Suprapubic skin (tissue), 4 donors: ENCODE measurements around the gene CABLES2. TPM values are rescaled to one million over a fixed set of nuclear protein-coding genes. Genes with fewer than 3 reads are reported as not detected.

ENCODE experiments used
- DNase-seq, 2 donors: peaks; one replicate each; pipeline ENCODE4 v3.0.0-alpha.2; 2019; ENCODE audit warnings: low spot score in 2 of 2
- H3K27ac ChIP-seq: fragments of 200-600 bp; sonication (generic); one replicate; pipeline ENCODE4 v1.5.1; 2019
- H3K27me3 ChIP-seq: fragments of 200-600 bp; sonication (generic); one replicate; pipeline ENCODE4 v1.5.1; 2019
- H3K36me3 ChIP-seq: fragments of 200-600 bp; sonication (generic); one replicate; pipeline ENCODE4 v1.5.1; 2019
- H3K4me1 ChIP-seq: fragments of 200-600 bp; sonication (generic); one replicate; pipeline ENCODE4 v1.5.1; 2019
- H3K4me3 ChIP-seq: fragments of 200-600 bp; sonication (generic); one replicate; pipeline ENCODE4 v1.5.1; 2019; ENCODE audit warnings: mild to moderate bottlenecking
- H3K9me3 ChIP-seq: fragments of 200-600 bp; sonication (generic); one replicate; pipeline ENCODE4 v1.5.1; 2019
- EP300 ChIP-seq: sonication (generic); formaldehyde crosslinking; IDR thresholded peaks from one replicate; pipeline ENCODE4 v1.6.1; 2017; ENCODE audit warnings: antibody characterized with exemption
- POLR2A ChIP-seq, 2 donors: fragments of 450-650 bp; IDR thresholded peaks; one replicate each; pipeline ENCODE4 v1.6.1; 2017; ENCODE audit warnings: antibody characterized with exemption in 2 of 2, mild to moderate bottlenecking in 2 of 2, moderate library complexity in 2 of 2
- POLR2AphosphoS5 ChIP-seq, 3 donors: sonication (generic); formaldehyde crosslinking; IDR thresholded peaks; one replicate each; pipeline ENCODE4 v1.6.1; 2017; ENCODE audit warnings: antibody characterized with exemption in 3 of 3
- WGBS: methylation state at CpG from one replicate; pipeline ENCODE4 v1.1.5; 2018; 5-methylcytosine and 5-hydroxymethylcytosine counted together
- total RNA-seq, 4 donors: library from RNA; depleted of rRNA; stranded (reverse); fragments of >200 nt; gene quantifications; one replicate each; pipeline ENCODE4 v1.1.0, GENCODE V29; 2016
- TF ChIP-seq, protein P1 (sequence below), 2 donors: fragments of 200-600 bp in 1 of 2; fragments of 450-650 bp in 1 of 2; sonication (generic) in 1 of 2; IDR thresholded peaks; one replicate each; pipeline ENCODE4 v1.5.1; 2016 to 2019; ENCODE audit warnings: antibody characterized with exemption in 2 of 2, mild to moderate bottlenecking in 1 of 2, moderate library complexity in 1 of 2

Gene CABLES2
- total RNA-seq, 4 donors from 2014 or later, result 3.8 to 7.2 (median 4.5) TPM

DNA sequence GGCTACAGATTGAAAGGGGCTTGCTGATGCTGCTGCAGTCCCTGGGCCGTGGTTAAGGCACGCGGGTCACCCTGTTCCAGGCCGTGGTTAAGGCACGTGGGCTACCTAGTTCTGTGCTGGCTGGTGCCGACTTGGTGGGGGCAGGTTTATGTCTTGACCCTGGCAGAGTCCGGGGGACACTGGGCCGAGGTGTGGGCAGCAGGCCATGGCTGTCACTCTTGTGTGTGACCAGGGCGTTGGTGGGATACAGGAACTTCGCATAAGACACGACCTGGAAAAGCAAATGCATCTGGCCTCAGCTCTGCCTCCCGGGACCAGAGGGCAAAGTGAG, 13.8 kb downstream of the CABLES2 start:
- Histone ChIP-seq H3K36me3 (peaks cover 40% of the 10 kb centered on the region), H3K4me1 (peaks cover 2% of the 10 kb centered on the region), H3K4me3 (no peak overlapping the region), H3K9me3 (no peaks in the 10 kb centered on the region), H3K27ac (no peak overlapping the region), H3K27me3 (no peaks in the 10 kb centered on the region)
- TF ChIP-seq, protein P1, sequence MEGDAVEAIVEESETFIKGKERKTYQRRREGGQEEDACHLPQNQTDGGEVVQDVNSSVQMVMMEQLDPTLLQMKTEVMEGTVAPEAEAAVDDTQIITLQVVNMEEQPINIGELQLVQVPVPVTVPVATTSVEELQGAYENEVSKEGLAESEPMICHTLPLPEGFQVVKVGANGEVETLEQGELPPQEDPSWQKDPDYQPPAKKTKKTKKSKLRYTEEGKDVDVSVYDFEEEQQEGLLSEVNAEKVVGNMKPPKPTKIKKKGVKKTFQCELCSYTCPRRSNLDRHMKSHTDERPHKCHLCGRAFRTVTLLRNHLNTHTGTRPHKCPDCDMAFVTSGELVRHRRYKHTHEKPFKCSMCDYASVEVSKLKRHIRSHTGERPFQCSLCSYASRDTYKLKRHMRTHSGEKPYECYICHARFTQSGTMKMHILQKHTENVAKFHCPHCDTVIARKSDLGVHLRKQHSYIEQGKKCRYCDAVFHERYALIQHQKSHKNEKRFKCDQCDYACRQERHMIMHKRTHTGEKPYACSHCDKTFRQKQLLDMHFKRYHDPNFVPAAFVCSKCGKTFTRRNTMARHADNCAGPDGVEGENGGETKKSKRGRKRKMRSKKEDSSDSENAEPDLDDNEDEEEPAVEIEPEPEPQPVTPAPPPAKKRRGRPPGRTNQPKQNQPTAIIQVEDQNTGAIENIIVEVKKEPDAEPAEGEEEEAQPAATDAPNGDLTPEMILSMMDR (IDR thresholded peaks at IDR 0.05), result no peak
- TF ChIP-seq POLR2A (IDR thresholded peaks at IDR 0.05) (no peak), POLR2AphosphoS5 (IDR thresholded peaks at IDR 0.05) (no peak), EP300 (no peak)
- DNase-seq, result no peak
- 87% methylated on average over 8 of the region's 12 CpGs for WGBS

DNA sequence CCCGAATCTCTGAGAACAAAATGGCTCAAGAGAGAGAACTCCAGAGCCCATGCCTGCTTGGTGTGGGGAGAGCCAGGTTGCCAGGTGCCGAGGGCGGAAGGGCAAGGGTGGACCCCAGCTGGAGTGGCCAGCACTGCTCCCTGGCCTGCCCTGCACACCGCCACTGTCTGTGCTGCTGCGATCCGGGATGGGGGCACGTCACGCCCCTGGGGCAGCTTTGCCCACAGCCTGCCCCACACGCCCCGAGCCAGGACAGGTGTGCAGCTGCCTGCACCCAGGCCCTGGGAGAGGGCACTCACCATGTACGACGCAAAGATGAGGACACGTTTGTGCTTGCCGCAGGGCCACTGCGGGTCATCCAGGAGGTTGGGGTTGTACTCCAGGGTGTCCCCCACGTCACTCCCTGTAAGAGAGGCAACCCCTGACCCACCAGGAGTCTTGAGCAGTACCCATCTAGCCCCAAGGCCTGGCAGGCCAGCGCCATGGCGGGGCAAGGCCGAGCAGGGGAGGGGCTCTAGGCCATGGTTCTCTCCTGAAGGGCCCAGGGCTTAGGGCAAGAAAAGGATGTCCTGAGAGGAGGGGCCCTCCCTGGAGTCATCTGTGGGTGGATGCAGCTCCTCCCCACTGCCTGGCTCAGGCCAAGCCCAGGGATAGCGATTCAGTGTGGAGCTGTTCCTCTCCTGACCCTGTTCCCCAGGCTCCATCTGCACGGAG, 14.3 kb downstream of the CABLES2 start:
- peaks cover 7% of the 10 kb centered on the region for H3K4me1 ChIP-seq
- WGBS, result 93% methylated on average over 6 of the region's 21 CpGs
- peaks cover 40% of the 10 kb centered on the region for H3K36me3 ChIP-seq
- no peak for TF ChIP-seq EP300
- no peak for TF ChIP-seq POLR2AphosphoS5 (IDR thresholded peaks at IDR 0.05)
- TF ChIP-seq POLR2A (IDR thresholded peaks at IDR 0.05), result no peak
- TF ChIP-seq, protein P1 (IDR thresholded peaks at IDR 0.05), result no peak
- no peak for DNase-seq
- H3K4me3 ChIP-seq, result no peak overlapping the region
- no peaks in the 10 kb centered on the region for H3K27me3 ChIP-seq
- H3K27ac ChIP-seq, result no peak overlapping the region
- H3K9me3 ChIP-seq, result no peaks in the 10 kb centered on the region

DNA sequence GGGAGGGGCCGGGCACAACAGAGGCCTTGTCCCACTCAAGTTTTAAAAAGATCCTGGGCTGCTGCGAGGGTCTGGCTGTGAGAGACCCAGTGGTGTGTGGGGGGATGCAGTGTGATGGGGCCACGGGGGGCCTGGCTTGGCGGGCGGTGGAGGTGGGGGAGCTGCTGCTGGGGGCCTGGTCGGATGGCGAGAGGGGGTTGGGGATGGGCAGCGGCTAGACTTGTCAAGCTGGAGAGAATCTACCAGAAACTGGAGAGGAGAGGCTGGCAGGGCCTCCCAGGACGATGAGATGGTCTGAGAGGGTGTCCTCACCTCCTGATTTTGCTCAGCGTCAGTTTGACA, 15.0 kb downstream of the CABLES2 start:
- no peak for DNase-seq
- 90% methylated on average over 10 of the region's 10 CpGs for WGBS
- H3K4me1 ChIP-seq, result peaks cover 11% of the 10 kb centered on the region
- H3K4me3 ChIP-seq, result no peak overlapping the region
- peaks cover 40% of the 10 kb centered on the region for H3K36me3 ChIP-seq
- no peak overlapping the region for H3K27ac ChIP-seq
- no peaks in the 10 kb centered on the region for H3K9me3 ChIP-seq
- TF ChIP-seq, protein P1 (IDR thresholded peaks at IDR 0.05), result no peak
- no peak for TF ChIP-seq EP300
- no peak for TF ChIP-seq POLR2AphosphoS5 (IDR thresholded peaks at IDR 0.05)
- H3K27me3 ChIP-seq, result no peaks in the 10 kb centered on the region

DNA sequence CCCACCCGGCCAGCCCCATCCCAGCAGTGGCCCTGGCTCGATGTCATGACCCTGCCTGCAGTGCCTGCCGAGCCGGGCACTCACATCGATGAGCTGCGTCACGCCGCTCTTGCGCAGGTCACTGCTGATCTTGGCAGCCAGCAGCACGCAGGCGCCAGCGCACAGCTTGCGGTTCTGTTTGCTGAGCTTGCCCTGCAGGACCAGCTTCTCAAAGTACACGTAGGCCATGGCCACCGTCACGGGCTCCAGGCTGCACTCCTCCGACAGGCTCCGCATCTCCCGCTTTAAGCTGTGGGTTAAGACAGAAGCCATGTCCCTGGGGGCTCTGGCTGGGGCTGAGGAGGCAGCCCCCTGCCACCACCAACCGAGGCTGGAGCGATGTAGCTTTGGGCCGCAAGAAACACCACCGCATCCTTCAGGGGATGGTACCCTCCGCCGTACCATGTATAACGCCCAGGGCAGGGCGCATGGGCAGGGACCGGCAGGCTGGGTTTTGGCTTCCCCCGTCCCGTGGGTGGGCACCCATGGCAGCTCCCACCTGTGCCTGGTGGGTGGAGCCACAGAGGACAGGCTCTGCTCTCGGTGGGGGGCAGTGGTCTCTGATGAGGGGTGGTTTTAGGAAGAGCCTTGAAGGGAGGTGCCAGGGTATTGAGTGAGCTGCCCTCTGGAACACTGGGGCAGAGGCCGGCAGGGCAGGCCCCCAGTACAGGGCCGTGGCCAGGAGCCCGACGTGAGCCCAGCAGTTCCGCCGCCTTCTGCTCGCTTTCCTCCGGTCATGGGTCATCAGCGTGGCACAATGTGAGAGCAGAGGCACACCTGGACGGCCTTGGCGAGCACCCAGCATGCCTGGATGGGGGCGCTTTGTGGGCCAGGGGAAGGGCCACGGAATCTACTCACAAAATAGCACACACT, 15.7 kb downstream of the CABLES2 start:
- Histone ChIP-seq H3K27ac (no peak overlapping the region), H3K27me3 (no peaks in the 10 kb centered on the region), H3K36me3 (peaks cover 40% of the 10 kb centered on the region), H3K4me3 (no peak overlapping the region), H3K4me1 (peaks cover 11% of the 10 kb centered on the region), H3K9me3 (no peaks in the 10 kb centered on the region)
- TF ChIP-seq EP300 (no peak), POLR2A (IDR thresholded peaks at IDR 0.05) (no peak)
- TF ChIP-seq, protein P1 (IDR thresholded peaks at IDR 0.05), result no peak
- DNase-seq, result no peak
- WGBS, result 91% methylated on average over 21 of the region's 44 CpGs
